ENCODE measurements around the gene MYO5C. TPM values are rescaled to one million over a fixed set of nuclear protein-coding genes. Genes with fewer than 3 reads are reported as not detected.

The MYO5C gene
- total and polyA plus RNA-seq, 2 of the 13 experiments (the other 11 are each of a cell fraction or from before 2014, with no cell fraction given): 15.7 to 23.7 TPM

- in situ Hi-C loops (cut with HindIII; ENCODE audit: extremely low pct_ligation_motif_present, low pct_unique_long_range_greater_than_20kb): no loop called here
- Histone ChIP-seq H3K9me3 (ENCODE audit: low read length) (no peaks in the 10 kb centered on the region), H3K4me3 (replicated peaks in 1 of 3; ENCODE audit: insufficient read depth in 1 of 3, low read depth in 2 of 3, low read length in 3 of 3) (no peak overlapping the region), H3K36me3 (replicated peaks in 1 of 2; ENCODE audit: control insufficient read depth in 1 of 2, insufficient read depth in 2 of 2, low read length in 2 of 2) (no peaks in the 10 kb centered on the region; a peak in 3 of 5 replicates), H3K27me3 (ENCODE audit: control insufficient read depth in 1 of 2, insufficient read depth in 2 of 2, low read length in 2 of 2) (no peaks in the 10 kb centered on the region), H2AFZ (ENCODE audit: low read length) (no peak overlapping the region), H3K27ac (ENCODE audit: extremely low read length, insufficient read depth, low read length) (no peak overlapping the region), H3K4me2 (ENCODE audit: low read depth, low read length) (no peak overlapping the region), H3K79me2 (ENCODE audit: insufficient read depth, low read length) (no peaks in the 10 kb centered on the region), H4K20me1 (ENCODE audit: insufficient read depth, low read length) (no peaks in the 10 kb centered on the region), H3K4me1 (ENCODE audit: insufficient read depth, low read length) (peaks cover 17% of the 10 kb centered on the region), H3K9ac (ENCODE audit: insufficient read depth, low read depth, low read length) (no peak overlapping the region)
- ATAC-seq: no peak
- intact Hi-C loops (cut with micrococcal nuclease; ENCODE audit: unreplicated experiment): no loop called here
- ChIA-PET CTCF (ENCODE audit: low intra/inter-chr PET ratio, low total read pairs) (no interaction called here), POLR2A (interaction anchor here (1.2 to 1.4 kb wide), 2 partner anchors 40 to 41 kb away, joined by 3 read pairs; no protein-coding TSS in a partner anchor)
- WGBS (ENCODE audit: low lambda C conversion rate): 83% methylated on average over 2 of the region's 2 CpGs
- no TSS peak for BruUV-seq (replicated peaks)
- FAIRE-seq: no peak
- no peak for DNase-seq (ENCODE audit: low spot score)
- no peak for TF ChIP-seq MYC (CRISPR knock-in tag; IDR thresholded peaks at IDR 0.05; ENCODE audit: borderline replicate concordance)
- no peak for TF ChIP-seq HDAC2 (CRISPR knock-in tag; IDR thresholded peaks at IDR 0.05)
- TF ChIP-seq, protein P1, sequence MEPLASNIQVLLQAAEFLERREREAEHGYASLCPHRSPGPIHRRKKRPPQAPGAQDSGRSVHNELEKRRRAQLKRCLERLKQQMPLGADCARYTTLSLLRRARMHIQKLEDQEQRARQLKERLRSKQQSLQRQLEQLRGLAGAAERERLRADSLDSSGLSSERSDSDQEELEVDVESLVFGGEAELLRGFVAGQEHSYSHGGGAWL (CRISPR knock-in tag; IDR thresholded peaks at IDR 0.05): no peak
- TF ChIP-seq RFX5 (IDR thresholded peaks at IDR 0.05; ENCODE audit: low read depth, low read length): no peak
- TF ChIP-seq SNRNP70 (IDR thresholded peaks at IDR 0.05; ENCODE audit: low read depth, low read length): no peak
- TF ChIP-seq MLLT10 (CRISPR knock-in tag; IDR thresholded peaks at IDR 0.05): no peak
Observed at GRCh38 chr15:52329150-52329549, 33.5 kb upstream of the MYO5C start.

- Histone ChIP-seq H3K9me3 (ENCODE audit: low read length) (no peaks in the 10 kb centered on the region), H3K27me3 (ENCODE audit: control insufficient read depth in 1 of 2, insufficient read depth in 2 of 2, low read length in 2 of 2) (no peaks in the 10 kb centered on the region), H3K27ac (ENCODE audit: extremely low read length, insufficient read depth, low read length) (peak overlapping the region; percentile 2), H3K9ac (ENCODE audit: insufficient read depth, low read depth, low read length) (no peak overlapping the region), H3K36me3 (replicated peaks in 1 of 2; ENCODE audit: control insufficient read depth in 1 of 2, insufficient read depth in 2 of 2, low read length in 2 of 2) (no peaks in the 10 kb centered on the region; a peak in 3 of 5 replicates), H4K20me1 (ENCODE audit: insufficient read depth, low read length) (no peaks in the 10 kb centered on the region), H2AFZ (ENCODE audit: low read length) (peak overlapping the region; percentile 2), H3K79me2 (ENCODE audit: insufficient read depth, low read length) (no peaks in the 10 kb centered on the region), H3K4me1 (ENCODE audit: insufficient read depth, low read length) (peaks cover 17% of the 10 kb centered on the region), H3K4me2 (ENCODE audit: low read depth, low read length) (peak overlapping the region; percentile 8; the same call in 1 of the 2 replicates), H3K4me3 (replicated peaks in 1 of 3; ENCODE audit: insufficient read depth in 1 of 3, low read depth in 2 of 3, low read length in 3 of 3) (no peak overlapping the region)
- peak; percentile 16 for DNase-seq (ENCODE audit: low spot score)
- in situ Hi-C loops (cut with HindIII; ENCODE audit: extremely low pct_ligation_motif_present, low pct_unique_long_range_greater_than_20kb) (no loop called here), intact Hi-C loops (cut with micrococcal nuclease; ENCODE audit: unreplicated experiment) (no loop called here)
- no TSS peak for BruUV-seq (replicated peaks)
- ATAC-seq: peak; percentile 65
- CTCF ChIA-PET (ENCODE audit: low intra/inter-chr PET ratio, low total read pairs): no interaction called here
- 40% methylated on average over 2 of the region's 2 CpGs for WGBS (ENCODE audit: low lambda C conversion rate)
- FAIRE-seq: peak; percentile 48
- POLR2A ChIA-PET: interaction anchor here (1.2 to 1.4 kb wide), 2 partner anchors 40 to 41 kb away, joined by 3 read pairs; no protein-coding TSS in a partner anchor
- TF ChIP-seq ZNF124 (CRISPR knock-in tag; IDR thresholded peaks at IDR 0.05) (no peak), PBX2 (CRISPR knock-in tag; IDR thresholded peaks at IDR 0.05) (no peak), ZNF276 (CRISPR knock-in tag; IDR thresholded peaks at IDR 0.05; ENCODE audit: low read depth) (no peak), RBAK (CRISPR knock-in tag; IDR thresholded peaks at IDR 0.05) (no peak), NKX3-1 (CRISPR knock-in tag; IDR thresholded peaks at IDR 0.05) (no peak), SMARCE1 (IDR thresholded peaks at IDR 0.05; ENCODE audit: borderline replicate concordance) (no peak)
- TF ChIP-seq, protein P2, sequence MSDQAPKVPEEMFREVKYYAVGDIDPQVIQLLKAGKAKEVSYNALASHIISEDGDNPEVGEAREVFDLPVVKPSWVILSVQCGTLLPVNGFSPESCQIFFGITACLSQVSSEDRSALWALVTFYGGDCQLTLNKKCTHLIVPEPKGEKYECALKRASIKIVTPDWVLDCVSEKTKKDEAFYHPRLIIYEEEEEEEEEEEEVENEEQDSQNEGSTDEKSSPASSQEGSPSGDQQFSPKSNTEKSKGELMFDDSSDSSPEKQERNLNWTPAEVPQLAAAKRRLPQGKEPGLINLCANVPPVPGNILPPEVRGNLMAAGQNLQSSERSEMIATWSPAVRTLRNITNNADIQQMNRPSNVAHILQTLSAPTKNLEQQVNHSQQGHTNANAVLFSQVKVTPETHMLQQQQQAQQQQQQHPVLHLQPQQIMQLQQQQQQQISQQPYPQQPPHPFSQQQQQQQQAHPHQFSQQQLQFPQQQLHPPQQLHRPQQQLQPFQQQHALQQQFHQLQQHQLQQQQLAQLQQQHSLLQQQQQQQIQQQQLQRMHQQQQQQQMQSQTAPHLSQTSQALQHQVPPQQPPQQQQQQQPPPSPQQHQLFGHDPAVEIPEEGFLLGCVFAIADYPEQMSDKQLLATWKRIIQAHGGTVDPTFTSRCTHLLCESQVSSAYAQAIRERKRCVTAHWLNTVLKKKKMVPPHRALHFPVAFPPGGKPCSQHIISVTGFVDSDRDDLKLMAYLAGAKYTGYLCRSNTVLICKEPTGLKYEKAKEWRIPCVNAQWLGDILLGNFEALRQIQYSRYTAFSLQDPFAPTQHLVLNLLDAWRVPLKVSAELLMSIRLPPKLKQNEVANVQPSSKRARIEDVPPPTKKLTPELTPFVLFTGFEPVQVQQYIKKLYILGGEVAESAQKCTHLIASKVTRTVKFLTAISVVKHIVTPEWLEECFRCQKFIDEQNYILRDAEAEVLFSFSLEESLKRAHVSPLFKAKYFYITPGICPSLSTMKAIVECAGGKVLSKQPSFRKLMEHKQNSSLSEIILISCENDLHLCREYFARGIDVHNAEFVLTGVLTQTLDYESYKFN (CRISPR knock-in tag; conservative IDR thresholded peaks at IDR 0.05): peak; percentile 43
Observed at GRCh38 chr15:52328680-52329079, 33.1 kb upstream of the MYO5C start.
